NCI-H1694 treated with DMSO at 0.1 percent for 48 hours (cell line): ENCODE data around the gene NAALADL1.
"Not testable (repeated sequence)": the region's sequence is repeated elsewhere in the genome, so short reads cannot be mapped to it uniquely, and the experiment has no call there.

Experiments used
- DNase-seq: peaks from one replicate; lab custom pipeline; 2025; lab: John Stamatoyannopoulos, UW

Gene NAALADL1

DNA sequence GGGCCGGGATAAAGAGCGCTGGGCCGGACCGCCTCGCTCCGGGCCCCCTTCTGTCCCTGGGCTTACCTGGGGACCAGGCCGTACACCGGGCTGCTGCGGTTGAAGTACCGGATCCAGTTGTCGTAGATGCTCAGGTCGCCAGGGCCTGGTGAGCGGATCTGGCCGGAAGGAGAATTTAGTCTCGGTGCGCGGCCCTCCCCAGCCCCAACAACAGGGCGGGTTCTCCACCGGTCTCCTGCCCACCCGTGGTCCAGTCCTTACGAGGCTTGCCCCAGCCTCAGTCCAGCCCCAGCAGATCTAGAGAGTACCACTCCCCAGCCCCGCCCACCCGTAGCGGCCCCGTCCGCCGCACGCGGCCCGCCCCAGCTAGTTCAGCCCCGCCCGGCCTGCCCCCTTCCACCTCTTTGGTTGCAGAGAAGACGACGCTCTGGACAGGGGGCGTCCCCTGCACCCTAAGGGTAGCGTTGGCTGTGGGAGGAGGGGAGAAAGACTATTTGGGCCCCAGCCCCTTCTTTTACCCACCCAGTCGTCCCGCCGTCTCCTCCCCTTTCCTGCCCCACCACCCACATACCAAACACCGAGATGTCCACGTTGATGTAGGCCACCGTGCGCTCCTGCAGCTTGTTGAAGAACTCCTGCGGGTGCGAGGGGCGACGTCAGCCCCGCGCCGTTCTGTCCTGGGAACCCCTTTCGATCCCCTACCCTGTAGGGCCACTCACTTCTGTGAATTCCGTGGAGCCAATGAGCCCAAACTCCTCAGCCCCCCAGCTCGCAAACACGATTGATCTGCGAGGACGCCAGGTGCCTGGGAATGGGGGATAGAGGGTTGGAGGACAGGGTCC lies 10.6 kb downstream of the NAALADL1 start:
- no peak for DNase-seq

DNA sequence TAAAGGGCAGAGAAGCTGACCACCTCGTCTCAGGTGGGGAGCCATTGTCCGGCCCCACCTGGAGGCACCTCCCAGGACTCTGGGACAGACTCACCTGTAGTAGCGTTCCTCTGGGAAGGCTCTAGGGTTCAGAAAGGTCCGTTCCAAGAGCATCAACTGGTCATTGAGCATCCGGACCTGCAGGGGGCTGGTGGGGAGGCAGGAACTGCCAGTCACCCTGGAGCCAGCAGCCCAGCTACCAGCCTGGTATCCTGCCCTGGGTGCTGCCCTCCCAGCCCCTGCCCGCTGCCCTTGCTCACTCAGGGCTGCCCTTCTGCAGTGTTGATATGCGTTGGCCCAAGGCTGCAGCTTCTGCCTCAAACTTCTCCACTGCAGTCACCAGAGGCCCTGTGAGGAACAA lies 12.6 kb downstream of the NAALADL1 start:
- DNase-seq = no peak

DNA sequence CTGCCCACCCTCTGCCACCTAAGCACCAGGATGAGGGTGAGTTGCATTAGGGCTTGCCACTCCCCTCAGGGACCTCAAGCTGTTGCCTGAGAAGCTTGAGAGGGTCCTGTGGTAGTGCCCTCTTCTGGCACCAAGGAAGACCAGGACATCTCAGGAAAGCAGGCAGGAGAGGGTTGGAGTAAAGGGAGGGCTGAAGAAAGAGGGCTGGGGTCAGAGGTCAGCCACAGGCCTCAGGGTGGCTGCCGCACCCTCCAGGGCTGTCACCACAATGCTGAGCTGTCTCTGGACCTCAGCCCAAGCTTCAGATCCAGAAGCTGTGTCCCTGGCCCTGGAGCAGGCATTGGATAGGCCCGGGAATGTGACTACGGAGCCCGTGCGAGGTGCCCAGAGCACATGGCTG lies 13.3 kb downstream of the NAALADL1 start:
- DNase-seq = no peak

DNA sequence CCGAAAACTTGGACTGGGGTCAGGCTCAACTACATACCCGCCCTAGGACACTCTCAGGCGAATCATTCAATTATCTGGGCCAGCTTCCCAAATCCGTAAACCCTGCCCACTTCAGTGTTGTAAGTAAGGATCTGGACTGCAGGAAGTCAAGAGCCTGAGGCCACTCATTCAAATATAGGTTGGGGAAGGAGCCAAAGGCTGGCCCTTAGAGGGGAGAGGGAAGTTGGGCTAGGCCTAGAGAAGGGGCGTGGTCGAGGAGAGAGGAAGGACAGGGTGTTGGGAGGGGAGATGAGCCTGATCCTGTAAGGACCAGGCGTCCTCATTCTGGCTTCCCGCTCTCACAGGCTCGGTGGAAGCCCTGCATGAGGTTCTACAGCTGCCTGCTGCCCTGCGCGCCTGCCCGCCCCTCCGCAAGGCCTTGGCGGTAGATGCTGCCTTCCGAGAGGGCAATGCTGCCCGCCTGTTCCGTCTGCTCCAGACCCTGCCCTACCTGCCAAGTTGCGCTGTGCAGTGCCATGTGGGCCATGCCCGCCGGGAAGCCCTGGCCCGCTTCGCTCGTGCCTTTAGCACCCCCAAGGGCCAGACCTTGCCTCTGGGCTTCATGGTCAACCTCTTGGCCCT lies 14.4 kb downstream of the NAALADL1 start:
- no peak for DNase-seq

DNA sequence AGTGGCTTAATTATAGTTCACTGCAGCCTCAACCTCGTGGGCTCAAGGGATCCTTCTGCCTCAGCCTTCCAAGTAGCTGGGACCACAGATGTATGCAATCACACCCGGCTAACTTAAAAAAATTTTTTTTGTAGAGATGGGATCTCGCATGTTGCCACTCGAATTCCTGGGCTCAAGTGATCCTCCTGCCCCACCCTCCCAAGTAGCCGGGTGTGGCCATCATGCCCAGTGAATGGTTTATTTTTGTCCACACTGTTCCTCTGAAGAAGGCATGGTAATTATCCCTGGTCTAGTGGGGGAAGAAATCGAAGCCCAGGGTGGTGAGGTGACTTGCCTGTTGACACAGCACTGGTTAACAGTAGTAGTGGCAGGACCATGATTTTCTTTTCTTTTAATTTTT lies 15.5 kb downstream of the NAALADL1 start:
- DNase-seq = no peak

DNA sequence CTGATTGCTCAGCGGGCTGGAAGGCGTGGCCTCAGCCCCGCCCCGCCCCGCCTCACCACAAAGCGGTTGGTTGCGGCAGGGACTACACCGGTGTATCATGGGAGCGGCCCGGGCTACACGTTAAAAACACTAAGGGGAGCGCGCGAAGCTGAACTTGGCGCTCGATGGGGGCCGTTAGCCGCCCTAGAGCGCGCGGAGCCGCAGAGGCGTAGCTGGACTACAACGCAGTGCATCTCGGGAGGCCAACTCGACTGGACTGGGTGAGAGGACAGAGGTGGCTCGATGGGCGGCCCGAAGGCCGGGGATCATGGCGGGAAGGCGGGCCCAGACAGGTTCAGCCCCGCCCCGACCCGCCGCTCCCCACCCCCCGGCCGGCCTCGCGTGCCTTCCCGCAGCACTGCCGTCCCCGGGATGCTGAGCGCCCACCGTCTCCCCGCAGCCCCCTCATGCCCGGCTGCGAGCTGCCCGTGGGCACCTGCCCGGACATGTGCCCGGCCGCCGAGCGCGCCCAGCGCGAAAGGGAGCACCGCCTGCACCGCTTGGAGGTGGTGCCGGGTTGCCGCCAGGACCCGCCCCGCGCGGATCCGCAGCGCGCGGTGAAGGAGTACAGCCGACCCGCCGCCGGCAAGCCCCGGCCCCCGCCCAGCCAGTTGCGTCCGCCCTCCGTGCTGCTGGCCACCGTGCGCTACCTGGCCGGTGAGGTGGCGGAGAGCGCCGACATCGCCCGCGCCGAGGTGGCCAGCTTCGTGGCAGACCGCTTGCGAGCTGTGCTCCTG lies 17.3 kb downstream of the NAALADL1 start, which contains the start of gene SAC3D1:
Gene SAC3D1, plus strand, starts transcription at position 364 of the 776 bp plus-strand sequence. Its CDS starts 83 bp downstream, at position 447.
- peak; percentile 91 for DNase-seq

DNA sequence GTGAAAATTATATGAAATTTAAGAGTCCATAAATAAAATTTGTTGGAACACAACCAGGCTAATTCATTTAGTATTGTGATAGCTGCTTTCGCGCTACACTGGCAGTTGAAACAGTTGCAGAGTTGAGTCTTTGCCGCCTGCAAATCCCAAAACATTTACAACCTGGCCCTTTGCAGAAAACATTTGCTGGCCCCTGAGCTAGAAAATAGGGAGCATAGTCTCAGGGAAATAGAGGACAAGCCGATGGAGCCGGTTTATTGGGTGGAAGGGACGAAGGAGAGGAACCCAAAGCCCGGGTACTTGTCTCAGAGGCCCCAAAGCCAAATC lies 17.9 kb downstream of the NAALADL1 start:
- no peak for DNase-seq

DNA sequence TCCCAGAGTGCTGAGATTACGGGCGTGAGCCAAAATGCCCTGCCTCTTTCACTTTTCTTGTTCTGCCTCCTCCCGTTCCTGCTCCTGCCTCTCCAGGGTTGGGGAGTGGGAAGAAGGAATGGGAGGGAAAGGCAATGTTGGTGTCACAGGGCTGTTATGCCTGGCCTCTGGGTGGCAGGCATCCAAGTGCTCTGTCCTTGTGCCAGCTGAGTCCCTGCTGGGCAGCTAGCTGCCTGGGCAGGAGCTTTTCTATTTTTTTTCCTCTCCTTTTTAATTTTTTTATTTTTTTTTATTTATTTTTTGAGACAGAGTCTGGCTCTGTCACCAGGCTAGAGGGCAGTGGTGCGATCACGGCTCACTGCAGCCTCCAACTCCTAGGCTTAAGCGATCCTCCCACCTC lies 21.4 kb downstream of the NAALADL1 start:
- DNase-seq = no peak

DNA sequence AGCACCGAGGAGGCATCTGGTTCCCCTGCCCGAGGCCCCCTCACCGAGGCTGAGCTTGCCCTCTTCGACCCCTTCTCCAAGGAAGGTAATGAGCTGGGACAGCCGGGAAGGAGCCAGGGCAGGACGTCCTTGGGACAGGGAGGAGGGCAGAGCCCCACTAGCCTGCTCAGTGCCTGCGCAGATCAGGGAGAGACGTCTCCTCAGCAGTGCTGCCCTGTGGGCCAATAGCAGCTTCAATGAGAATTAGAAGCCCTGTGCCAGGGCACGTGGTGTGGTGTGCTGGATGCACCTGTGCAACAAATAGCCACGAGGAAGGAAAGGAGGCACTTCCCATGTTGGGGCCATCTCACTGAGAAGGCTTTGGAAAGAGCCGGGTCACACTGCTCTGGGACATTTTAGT lies 22.8 kb downstream of the NAALADL1 start:
- no peak for DNase-seq

DNA sequence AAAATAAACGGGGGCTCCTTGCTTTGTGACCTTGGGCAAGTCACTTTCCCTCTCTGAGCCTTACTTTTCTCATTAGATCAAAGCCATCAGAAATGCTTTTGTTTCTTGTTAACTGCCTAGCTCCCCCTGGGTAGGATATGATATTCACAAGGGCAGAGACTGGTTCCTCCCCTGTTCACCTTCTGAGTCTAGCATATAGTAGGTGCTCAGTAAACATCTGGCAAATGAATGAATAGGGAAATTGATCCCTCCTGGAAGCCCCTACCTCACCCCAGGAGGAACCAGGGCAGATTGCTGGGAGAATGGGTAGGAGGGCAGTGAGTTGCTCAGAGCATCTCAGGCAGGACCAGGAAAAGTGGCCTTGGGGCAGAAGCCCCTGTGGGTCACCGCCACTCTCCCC lies 23.9 kb downstream of the NAALADL1 start:
- no peak for DNase-seq

DNA sequence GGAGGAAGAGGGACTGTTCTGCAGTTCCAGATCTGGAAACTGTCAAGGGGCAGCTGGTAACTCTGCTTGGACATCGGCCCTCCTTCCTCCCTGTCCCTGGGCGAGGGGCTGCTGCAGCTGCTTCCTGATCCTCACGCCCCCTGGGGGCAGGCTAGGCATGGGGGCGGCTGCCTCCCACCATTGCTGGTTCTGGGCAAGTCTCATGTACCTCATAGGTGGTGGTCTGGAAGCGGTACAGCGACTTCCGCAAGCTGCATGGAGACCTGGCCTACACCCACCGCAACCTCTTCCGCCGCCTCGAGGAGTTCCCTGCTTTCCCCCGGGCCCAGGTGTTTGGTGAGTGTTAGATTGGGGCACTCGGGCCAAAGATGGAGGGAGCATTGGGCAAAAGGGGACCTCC lies 26.1 kb downstream of the NAALADL1 start:
- no peak for DNase-seq

DNA sequence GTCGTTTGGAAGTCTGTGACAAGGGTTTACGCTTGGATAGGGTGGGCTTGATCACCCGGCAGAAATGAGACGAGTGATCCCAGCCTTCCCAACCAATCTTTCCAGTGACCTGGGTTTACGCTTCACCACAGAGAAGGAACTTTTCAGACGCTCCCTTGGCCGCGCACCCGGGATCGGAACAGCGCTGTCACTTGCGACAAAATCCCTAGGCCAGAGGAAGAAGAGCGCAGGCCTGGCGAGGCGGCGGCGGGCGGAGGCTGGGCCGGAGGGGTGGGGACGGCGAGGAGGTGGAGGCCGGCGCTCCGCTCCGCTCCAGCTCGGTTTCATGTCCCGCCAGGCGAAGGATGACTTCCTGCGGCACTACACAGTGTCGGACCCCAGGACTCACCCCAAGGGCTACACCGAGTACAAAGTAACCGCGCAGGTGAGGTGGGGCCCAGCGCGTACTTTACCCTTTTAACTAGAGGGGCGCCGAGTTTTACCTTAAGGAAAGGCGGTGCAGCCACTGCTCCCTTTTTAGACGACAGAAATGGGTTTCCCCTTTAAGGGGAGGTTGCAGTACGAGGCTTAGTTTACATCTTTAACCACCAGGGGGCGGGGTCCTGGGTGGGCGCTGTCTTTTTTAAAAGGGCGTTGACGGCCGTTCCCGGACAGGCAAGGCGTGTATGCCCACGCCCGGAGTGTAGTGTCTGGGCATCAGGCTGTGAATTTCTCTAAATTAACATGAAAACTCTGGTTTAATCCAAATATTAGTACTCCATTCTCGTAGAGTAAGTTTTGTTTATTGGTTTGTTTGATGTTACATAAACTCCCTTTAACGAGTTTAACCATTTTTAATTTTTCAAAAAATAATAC lies 30.9 kb downstream of the NAALADL1 start, which contains the start of gene SNX15:
Gene SNX15, plus strand, starts transcription at position 227 of the 855 bp plus-strand sequence. Its CDS starts 99 bp downstream, at position 326.
- peak; percentile 94 for DNase-seq

DNA sequence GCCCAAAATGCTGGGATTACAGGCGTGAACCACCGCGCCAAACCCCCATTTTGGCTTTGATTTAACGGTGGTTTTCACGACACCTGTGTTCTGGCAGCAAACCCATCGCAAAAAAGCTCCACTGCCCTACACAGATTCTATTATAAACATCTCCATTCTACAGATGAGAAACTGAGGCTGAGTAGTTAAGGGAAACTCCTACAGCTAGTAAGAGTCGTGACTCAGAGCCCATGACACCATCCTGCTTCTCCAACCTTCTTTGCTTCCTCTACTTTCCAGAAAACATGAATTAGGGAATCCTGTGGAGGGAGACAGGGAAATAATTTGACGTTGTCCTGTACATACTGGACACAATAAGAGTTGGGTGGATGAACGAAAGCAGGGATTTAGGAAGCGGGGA lies 31.5 kb downstream of the NAALADL1 start:
- no peak for DNase-seq

DNA sequence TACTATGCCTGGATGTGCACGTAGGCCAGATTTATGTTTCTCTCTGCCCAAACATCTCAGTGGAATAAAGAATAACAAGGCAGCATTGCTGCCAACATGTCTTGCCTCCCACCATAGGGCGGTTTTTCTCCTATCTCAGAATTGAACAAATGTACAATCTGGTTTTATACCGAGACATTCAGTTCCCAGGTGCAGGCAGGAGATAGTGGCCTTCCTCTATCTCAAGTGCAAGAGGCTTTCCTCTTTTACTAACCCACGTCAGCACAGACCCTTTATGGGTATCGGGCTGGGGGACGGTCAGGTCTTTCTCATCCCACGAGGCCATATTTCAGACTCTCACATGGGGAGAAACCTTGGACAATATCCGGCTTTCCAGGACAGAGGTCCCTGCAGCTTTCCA lies 34.9 kb downstream of the NAALADL1 start:
- not testable (repeated sequence) for DNase-seq

DNA sequence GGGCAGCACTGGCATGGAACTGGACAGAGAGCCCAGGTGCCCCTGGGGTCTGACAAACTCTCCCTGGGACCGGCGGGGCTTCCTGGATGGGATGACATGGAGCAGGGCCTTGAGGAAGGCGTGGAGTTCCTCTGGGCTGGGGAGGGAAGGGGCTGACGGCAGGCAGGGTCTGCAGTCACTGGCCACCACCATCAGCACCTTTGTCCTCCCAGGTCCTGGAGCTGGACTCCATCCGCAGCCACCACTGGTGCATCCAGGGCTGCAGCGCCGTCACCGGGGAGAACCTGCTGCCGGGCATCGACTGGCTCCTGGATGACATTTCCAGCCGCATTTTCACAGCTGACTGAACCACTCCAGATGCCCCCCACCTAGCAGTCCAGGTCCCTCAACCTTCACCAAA lies 36.8 kb downstream of the NAALADL1 start:
- DNase-seq = no peak

DNA sequence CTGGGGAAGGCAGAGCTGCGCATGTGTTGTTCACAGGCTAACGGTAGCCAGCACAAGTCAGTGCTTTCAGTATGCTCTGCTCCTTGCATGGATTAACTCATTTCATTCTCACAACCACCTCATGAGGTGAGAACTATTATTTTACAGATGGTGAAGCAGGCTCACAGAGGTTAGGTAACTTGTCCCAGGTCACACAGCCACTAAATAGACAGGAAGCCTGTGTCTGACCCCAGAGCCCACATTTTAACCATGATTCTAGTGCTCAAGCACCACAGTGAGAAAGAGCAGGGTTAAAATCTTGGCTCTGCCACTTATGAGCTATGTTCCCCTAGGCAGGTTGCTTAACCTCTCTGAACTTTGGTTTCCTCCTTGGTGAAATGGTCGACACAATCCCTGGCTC lies 37.4 kb downstream of the NAALADL1 start:
- no peak for DNase-seq

DNA sequence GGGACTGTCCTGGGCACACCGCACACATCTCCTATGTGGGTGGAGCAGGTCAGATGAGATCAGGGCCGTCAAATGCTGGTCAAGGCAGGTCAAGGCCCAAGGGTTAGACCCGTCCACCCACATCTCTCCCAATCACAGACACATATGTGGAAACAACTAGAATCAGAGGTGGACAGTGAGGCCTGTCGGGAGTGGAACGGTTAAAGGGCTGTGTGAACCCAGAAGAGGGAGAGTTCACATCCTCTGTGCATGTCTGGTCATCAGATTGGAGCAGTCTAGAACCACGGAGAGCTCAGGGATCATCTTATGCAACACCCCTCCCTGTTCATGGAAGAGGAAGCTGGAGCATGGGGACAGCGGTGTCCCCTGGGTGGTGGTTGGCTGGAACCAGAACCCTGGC lies 38.5 kb downstream of the NAALADL1 start:
- no peak for DNase-seq

DNA sequence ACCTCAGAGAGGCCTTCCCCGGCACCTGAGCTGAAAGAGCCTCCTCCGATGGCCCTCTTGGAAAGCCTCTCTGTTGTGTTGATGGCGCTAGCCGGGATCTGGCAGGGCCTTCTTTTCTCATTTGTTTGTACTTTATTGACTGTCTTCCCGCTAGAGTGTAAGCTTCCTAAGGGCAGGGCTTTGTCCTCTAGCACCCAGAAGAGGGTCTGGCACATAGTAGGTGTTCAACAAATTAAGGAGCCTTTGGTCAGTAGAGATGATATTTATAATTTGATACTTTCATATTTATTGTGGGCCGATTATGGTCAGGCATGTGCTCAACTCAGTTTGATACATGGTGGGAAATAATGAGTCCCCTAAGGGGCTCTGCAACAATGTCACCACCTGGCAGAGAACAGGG lies 40.4 kb downstream of the NAALADL1 start:
- no peak for DNase-seq

DNA sequence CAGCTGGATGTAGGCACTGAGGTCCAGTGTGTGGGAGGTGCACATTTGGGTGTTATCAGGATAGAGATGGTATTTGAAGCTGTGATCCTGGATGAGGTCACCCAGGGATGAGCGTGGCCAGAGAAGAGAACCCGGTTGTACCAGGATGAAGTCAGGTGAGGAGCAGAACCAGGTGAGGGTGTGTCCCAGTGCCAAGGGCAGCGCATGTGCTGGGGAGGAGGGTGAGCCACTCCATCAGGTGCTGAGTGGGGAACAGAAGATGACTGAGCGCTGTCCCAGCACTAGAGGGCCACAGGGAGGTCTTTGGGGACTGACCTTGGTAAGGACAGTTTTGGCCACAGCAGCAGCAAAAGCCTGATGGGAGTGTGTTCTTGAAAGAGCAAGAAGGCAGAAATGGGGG lies 41.6 kb downstream of the NAALADL1 start:
- DNase-seq = no peak

DNA sequence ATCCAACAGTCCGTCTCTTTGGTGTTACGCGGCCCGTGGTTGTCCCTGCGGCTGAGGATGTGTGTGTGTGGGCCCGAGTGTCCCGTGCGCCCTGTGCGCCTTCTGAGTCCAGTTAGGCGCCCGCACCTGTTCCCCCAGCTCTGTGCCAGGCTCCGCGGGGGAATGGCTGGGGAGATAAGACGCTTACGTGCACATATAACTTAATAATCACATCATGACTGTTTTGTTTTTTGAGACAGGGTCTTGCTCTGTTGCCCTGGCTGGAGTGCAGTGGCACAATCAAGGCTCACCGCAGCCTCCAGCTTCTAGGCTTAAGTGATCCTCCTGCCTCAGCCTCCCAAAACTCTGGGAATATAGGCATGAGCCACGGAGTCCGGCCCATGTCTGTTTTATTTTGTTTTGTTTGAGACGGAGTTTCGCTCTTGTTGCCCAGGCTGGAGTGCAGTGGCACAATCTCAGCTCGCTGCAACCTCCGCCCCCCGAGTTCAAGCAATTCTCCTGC lies 43.6 kb downstream of the NAALADL1 start:
- DNase-seq = no peak

DNA sequence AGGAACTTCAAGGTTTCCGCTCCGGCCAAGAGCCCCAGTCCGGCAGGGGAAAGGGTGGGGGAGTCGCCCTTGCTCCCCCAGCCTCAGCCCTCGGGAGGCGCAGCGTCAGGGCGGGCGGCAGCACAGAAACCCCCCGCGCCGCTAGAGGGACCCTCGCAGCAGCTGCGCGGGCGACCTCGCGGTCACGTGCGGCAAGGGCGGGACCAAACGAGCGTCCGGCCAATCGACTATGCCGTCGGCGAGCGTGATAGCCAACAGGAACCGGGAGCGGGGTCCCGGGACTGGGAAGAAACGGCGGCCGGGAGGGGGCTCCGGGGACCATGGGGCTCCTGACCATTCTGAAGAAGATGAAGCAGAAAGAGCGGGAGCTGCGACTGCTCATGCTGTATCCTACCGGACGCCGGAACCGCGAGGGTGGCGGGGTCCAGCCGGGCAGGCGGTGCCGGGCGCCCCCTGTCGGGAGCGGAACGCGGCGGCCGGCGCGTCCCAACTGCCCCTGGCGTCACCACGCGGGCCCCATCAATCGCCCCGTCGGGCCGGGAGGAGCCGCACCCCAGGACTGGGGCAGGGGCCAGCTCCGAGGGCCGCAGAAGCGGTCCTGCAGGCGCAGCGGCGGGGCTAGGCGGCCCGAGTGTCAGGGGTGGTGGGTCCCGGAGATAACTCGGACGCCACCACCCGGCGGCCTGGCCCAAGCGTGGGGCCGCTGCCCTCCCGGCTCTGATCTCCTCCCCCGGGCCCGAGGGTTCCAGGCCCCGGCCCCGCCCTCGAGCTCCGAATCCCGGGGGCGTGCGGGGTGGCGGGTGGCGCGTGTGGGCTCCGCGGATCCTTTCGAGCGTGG lies 44.2 kb downstream of the NAALADL1 start, which contains the start of gene ARL2:
Gene ARL2, plus strand, starts transcription at position 273 of the 838 bp plus-strand sequence. Its CDS starts 48 bp downstream, at position 321.
- peak; percentile 80 for DNase-seq
